ENCODE data around the gene BAZ2B.

Gene BAZ2B

DNA sequence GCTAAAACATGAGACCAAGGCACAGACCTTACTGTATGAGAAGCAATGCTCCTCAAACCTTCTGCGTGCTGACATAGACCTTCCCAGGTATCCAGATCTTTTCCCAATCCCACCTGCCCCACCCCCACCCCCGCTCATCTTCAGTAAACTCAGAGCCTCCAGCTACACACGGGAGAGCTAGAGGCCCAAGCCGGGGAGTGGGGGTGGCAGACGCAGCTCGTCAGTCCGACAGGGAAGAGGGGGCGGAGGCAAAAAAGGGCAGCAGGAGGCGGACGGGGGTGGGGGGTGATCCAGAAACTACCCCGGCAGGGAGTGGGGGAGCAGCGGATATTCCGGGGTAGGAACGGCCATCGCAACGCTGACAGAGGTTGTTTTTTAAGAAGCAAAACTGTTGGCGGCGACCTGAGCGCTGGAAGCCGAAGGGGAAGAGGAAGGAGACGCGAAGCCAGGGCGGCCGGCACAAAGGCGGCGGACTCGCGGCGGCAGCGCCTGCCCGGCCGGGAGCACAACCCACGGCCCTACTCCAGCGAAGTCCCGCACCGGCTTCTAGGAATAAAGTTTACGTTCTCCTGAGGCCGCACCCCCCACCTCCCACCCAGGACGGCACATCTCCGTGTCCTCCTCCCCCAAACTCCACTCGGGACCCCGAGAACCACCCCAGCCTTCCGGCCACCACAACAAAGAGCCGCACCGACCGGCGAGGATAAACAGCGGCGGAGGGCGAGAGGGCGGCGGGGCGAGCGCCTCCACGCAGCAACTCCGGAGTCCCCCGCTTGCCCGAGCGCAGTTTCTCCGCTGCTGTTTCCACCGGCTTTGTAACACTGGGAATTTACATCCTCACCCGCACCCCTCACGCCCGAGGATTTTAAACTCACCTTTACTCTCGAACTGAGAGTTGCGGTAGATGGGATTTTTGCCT lies 722 bp downstream of the BAZ2B start:
- DNase-seq: peak; percentile 84

DNA sequence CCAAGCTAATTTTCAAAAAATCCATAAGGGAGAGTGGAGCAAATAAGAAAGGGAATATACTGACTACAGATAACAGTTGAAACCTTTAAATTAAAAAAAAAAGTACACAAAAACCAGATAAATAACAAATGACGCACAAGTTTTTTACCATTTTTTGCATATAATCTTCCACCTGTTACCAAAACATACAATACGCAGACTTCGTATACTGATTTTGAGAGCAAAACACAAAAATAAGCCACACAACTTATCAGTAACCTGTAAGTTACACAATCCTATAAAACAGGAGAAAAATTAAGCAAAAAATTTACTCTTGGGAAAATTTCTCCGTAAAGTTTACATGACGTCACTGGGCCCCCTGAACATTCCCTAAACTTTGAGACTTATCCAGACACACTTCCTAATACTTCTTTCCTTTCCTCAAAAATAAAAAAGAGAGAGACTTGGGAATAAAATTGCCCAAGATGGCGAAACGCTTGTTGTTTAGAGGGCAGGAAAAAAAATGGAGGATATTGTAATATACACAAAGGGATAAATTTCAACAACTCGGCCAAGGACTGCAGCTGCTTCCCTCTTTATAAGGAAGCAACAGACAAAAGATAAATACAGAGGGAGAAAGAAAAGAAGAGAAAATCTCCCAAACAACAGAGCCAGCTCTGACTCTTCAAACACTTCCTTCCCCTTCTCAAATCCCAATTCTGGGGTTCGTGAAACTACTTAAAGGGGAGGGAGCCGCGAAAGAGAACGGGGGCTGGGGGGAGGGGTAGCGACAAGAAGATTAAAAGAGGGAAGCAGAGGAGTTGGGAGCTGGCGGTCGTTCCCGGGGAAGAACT lies 1.6 kb downstream of the BAZ2B start:
- peak; percentile 60 for DNase-seq

DNA sequence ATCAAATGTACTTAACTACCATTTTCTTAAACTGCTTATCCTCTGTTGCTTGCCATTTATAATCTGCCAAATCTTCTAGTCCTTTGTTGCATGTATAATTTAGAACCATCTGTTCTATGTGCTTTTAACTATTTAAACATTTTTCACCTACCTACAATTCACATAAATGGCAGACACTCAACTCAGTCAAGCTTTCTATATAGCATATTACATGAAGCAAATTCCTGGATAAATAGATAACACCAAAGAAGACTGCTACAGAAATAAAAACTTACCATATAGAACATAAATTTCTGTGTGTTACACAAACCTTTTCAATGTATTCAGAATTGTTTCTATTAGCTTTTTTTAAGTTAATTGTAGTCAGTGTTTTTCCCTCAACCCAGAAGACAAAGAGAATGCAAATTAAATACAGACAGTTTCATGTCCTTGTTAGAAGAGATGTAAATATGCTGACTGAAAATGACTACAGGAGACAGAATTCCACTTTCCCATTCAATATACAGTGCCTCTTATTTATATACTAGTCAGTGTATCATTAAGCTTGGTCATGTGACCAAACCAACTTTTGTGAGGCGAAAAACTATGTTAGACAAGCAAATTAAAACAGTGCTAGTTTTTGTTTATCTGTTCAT lies 2.6 kb downstream of the BAZ2B start:
- peak; percentile 49 for DNase-seq

DNA sequence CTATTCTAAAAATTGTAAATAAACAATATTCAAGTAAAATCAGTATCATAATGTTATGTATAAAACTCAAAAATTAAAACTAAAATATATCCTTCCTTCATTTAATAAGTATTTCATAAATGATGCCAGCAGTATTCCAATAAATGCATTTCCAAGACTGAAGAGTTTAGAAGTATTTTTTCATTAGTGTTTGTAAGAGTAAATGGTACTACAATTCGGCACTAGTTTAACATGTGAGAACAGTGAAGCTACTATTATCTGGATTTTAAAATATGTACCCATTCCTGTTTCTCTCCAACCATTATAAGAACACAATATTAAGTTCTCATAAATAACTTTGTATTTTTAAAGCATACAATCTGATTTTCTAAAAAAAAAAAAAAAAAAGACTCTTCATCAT lies 3.3 kb downstream of the BAZ2B start:
- no peak for DNase-seq

DNA sequence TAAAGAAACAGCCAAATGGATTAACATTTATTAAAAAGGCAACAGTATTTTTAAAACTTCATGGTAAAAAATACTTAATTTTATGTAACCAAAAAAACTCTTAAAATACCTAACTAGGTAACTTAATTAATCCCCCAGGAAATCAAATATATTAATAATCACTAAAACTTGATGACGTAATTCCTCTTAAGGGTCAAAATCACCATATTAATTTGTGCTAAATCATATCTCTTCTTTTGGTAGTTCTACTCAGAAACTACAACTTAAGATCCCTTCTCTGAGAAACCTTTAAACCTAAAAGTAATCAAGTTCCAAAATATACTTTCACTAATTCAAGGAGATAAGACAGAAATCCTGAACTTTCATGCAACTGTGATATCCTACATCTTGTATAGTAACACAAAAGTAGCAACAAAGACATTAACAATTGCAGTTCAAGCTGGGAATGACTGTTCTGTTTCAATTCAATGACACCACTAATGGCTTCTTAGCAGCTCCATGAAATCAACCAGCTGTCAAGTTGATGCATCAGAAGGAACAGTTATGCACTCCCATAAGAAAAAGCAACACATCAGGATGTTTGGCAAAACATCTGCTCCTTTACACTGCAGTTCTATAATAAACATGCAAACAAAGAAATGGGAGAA lies 4.0 kb downstream of the BAZ2B start:
- peak; percentile 39 for DNase-seq

DNA sequence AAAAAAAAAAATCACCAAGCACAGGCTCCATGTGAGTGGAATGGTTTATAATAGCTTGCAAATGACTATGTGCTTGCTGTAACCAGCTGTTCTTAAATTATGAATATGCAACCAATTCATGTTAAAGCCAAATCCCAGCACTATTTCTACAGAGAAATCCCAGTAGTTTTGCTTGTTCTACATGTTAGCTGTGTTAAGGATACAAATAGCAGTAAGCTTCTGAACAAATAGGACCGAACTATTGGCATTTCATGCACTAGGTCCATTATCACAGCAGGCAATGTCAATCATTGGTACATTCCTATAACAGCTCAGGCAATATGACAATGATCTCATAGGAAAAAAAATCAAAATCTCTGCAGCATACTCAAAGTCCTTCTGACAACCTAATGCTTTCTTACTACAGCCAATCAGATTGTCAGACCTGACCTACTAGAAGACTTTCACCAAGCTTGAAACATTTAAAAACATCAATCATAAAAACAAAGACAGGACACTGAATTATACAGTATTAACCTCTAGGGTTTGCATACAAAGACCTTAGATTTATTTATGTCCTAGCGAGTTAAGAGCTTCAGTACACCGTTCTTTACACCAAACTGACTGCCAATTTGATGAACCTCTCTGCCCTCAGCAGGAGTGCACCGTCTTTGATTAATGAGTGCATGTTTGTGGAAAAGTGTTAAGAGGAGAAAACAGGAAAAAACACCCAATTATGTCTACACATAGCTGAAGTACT lies 6.4 kb downstream of the BAZ2B start:
- DNase-seq: no peak

DNA sequence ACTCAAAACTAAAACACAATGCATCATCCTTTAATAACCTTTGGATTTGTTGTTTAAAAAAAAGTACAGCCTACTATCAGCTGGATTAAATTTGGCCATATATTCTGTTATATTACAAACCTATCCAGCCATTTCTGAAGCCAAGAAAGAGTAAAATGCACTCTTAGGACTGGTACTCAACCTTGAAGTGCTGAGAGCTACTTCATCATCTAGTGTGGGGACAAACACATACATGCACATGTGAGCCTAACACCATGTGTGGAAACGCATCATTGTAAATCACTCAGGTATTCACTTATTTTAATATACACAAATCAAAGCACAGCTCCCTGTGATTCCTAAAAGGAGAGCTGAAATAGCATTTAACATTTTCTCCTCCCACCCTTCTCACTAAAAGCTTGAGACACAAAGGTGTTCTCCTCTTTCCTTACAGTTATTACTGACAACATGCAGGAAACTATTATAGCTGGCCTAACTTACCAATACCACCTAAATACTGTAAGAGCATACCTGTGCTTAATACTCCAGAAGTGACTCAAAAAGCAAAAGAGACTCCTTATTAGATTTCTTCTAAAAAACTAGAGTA lies 7.5 kb downstream of the BAZ2B start:
- DNase-seq: no peak

DNA sequence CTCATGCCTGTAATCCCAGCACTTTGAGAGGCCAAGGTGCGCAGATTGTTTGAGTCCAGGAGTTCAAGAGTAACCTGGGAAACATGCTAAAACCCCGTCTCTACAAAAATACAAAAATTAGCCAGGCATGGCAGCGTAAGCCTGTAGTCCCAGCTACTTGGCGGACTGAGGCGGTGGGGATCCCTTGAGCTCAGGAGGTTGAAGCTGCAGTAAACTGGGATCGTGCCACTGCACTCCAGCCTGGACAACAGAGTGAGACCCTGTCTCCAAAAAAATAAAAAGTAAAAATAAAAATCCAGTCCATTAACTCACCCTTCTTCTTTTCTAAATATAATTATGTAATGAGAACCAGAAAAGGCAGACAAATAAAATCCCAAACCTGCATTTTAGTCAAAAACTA lies 8.2 kb downstream of the BAZ2B start:
- DNase-seq: no peak

DNA sequence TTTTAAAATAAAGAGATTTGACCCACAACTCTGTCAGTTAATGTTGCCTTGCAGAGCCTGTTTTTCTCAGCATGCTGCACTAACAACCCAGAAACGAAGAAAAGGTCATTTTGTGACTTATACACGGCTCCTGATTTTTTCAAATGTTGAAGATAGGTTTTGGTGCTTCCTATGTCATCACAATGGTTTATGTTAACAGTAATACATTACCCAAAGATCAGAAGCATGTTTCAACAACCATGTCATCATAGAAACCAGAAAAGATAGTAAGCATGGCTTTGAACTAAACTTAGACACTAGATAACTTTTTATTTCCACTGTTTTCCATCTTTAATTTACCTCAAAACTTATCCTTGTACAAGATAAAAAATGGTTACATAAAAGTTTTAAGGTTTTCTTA lies 10.1 kb downstream of the BAZ2B start:
- no peak for DNase-seq

DNA sequence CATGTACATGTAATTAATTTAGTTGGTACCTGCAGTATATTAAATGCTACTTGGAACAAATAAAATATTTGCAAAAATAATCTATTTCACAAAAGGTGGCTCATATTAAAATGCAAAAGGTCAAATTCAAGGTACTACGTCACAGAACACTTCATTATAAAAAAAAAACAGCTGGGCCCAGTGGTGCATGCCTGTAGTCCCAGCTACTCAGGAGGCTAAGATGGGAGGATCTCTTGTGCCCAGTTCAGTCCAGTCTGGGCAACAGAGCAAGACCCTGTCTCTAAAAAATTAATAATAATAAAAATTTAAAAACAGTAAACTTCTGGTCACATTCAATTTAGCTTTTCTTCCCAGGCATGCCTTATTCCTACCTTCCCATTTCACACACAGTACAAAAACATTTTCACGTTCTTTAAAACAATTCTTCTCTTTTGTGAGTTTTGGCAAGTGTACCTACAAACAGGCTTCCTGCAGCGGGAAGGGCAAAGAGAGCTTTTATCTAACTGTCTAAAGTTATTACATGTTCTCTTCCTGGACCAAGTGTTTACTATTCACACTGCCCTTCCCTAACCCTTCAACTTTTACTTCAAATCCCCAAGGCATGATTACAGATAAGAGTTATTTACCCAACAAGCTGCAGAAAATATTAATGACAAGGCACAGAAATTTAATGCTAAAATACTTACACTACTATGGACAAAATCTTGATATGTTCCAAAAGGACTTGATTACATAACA lies 10.7 kb downstream of the BAZ2B start:
- DNase-seq: no peak

DNA sequence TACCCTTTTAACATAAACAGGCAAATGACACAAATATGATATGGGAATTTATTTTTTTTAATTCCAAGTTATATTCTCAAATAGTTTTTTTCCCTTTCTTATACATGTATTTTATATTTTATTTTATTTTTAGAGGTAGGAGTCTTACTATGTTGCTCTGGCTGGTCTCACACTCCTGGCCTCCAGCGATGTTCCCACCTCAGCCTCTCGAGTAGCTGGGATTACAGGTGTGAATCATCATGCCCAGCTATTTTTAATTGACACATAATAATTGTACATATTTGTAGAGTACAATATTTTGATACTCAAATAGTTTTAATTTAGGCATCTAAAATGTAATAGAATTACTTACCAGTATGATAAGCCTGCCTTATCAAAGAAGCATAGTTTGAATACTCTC lies 12.2 kb downstream of the BAZ2B start:
- DNase-seq: no peak

DNA sequence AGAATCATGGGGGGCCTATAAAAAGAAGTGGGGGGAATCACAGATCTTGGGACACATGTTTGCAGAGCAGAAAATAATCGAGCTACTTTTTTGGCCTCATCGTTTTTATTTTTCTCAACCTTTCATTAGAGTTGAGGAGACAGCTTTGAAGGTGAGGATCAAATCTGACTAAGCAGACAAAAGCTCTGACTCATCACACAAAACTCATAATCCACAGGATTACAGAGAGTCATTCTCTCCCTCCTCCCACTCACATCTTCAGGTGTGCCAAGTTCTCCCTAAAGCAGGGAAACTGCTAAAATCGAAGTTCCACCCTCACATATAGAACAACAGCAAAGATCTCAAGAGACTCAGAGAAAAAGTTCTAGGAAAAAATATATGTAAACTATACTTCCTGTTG lies 15.6 kb downstream of the BAZ2B start:
- no peak for DNase-seq

DNA sequence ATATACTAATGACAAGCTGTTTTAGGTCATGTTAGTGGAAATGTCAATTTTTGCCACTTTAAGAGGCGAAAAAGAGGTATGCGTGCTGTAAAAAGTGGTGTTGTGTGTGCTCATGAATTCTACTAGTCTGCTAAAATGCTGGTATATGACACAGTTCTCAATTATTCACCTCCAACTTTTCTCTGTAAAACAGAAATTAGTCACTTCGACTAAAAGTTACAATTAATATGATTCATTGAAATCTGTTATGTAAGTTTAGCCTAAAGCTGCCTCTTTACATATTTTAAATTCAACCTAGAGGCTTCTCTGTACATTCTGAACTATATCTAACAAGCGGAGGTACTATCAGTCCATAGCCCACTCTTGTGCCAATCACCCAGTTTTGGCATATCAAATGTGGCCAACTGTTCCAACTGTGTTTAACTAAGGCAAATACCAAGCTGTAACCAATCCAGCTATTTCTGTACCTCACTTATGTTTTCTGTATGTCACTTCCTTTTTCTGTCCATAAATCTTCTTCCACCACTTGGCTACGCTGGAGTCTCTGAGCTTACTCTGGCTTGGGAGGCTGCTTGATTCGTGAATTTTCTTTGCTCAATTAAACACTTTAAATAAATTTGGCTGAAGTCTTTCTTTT lies 20.8 kb downstream of the BAZ2B start:
- no peak for DNase-seq

DNA sequence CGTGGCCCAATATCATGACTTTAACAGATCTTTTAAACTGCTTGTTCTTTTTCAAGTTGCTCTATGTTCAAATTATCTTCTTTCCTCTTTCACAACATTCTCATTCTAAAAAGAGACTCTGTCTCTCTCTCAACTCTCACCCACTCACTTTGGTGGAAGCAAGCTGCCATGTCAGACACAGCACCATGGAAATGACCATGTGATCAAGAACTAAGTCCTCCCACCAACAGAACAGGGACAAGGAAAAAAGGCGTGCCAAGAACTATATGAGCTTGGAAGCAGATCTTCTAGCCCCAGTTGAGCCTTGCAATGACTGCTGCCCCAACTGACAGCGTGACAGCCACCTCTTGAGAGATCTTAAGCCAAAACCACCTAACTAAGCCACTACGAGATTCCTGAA lies 23.9 kb downstream of the BAZ2B start:
- no peak for DNase-seq

DNA sequence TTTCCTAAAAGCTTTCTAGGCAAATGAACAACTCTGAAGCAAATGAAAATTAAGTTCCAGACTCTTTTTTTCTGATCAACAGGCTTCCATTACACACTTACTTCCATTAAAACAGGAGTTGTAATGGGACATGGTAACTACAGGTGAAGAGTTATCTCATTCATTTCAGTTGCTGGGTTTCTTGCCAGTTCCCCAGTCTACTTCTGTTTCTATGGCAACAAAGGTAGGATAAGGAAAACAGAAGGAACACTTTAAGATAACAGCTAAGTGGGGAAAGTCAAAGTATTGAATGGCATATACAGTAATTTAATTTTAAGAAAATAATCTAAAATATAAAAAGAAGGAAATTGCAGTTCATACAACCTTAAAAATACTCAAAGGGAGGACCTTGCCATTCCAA lies 25.1 kb downstream of the BAZ2B start:
- no peak for DNase-seq

DNA sequence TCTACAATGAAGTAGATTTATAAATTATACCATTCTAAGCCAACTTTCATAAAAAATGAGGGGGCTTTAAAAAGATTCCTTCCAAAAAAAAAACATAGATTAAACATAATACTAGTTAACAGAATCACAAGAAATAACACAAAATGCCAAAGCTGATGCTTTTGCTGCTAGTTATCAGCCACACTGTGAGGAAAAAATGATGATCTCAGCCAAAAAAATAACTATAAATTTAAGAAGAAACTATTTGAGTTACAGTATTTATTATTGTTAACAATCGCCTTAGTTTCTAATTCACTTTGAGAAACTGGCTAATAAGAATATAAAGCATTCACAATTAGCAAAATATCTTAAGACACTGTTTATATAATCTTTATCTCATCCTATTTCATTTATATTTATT lies 27.1 kb downstream of the BAZ2B start:
- DNase-seq: no peak

DNA sequence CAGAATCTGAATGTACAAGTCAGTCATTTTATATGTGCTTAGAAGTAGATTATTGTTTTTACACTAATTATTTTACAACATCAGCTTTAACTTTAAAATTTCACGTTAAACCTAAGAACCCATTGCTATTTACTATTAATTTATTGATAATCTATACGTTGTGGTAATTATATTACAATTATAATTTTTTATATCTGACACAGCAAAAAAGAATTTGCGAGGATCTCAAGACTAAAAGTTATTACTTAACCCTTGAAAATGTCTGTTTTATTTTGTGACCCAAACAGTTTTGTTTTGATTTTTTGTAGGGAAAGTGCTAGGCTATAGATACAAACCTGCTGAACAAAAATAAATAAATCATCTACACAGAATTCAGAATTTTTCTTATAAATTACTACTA lies 30.3 kb downstream of the BAZ2B start:
- no peak for DNase-seq

DNA sequence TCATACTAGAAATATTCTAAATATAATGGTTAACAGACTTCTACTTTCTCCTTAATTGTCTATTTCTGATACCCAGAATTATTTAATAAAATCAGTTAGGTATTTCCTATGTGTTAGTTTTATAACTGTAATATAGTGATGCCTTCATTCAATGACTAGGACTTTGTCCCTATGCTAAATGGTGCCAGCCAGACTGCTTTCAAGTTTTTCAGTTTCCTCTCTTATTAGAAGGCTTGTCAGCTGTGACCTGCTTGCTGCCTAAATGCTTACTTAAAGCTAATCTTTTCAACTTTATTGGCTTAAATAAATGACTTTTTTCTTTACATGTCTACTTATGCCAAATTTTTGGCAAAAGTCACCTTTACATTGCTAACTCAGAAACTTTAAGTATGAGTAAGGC lies 30.7 kb downstream of the BAZ2B start:
- no peak for DNase-seq

DNA sequence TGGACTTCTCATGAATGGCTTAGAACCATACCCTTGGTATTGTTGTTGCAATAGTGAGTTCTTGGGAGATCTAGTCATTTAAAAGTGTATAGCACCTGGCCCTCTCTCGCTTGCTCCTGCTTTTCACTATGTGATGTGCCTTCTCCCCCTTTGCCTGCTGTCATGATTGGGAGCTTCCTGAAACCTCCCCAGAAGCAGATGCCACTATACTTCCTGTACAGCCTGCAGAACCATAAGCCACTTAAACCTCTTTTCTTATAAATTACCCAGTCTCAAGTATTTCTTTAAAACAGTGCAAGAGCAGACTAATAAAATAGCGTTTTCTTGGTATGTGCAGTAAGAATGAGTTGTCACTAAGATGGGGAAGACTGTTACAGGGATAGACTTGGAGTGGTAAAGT lies 31.6 kb downstream of the BAZ2B start:
- no peak for DNase-seq

DNA sequence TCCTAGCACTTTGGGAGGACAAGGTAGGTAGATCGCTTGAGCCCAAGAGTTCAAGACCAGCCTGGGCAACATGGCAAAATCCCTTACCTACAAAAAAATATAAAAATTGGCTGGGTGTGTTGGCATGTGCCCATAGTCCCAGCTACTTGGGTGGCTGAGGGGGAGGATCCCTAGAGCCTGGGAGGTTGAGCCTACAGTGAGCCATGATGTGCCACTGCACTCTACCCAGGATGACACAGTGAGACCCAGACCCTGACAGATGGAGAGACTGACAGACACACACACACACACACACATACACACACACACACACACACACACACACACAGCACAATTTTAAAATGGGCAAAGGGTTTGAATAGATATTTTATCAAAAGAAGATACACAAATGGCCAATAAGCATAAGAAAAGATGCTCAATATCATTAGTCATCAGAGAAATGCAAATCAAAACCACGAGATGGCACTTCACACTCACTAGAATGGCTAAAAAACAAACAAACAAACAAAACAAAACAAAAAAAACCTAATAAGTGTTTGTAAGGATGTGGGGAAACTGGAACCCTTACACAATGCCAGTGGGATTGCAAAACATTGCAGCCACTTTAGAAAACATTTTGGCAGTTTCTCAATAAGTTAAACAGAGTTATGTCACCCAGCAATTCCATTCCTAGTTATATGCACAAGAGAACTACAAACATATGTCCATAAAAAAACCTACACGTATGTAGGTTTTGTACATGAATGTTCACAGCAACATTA lies 42.3 kb downstream of the BAZ2B start:
- DNase-seq: no peak
